SHP77 treated with DMSO at 0.1 percent for 48 hours (cell line): Measurements from ENCODE around the gene TLCD1.
"Not testable (repeated sequence)": the region's sequence is repeated elsewhere in the genome, so short reads cannot be mapped to it uniquely, and the experiment has no call there.

Experiments used
- DNase-seq: peaks from one replicate; lab custom pipeline; 2025; lab: John Stamatoyannopoulos, UW

The TLCD1 gene

DNA sequence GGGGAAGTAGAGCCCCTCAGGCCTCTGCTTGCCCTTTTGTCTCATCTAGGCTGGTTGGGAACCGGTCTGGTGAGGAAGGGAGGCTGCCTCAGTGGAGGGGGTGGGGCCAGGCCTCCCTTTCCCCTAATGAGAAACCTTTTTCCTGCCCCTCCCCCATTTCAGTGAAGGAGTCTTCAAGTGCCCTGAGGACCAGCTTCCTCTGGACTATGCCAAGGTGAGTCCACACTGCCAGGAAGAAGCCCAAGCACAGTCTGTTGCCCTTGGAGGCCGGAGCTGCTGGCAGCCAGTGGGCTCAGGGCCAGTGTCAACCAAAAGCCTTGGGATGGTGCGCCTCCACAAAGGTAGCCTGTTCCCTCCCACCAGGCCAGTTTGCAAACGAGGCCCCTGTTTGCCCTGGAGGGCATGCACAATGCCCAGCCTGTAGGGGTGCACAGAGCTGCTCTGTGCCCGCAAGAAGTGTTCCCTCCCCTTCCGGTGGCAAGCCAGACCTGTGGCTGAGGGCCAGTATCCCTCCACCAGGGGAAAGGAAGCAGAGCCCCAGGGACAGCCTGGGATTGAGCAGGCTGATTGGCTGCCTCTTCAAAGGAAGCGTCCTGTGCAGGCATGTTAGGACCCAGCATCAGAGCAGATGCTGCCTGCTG lies 21.1 kb upstream of the TLCD1 start:
- peak; percentile 31 for DNase-seq

DNA sequence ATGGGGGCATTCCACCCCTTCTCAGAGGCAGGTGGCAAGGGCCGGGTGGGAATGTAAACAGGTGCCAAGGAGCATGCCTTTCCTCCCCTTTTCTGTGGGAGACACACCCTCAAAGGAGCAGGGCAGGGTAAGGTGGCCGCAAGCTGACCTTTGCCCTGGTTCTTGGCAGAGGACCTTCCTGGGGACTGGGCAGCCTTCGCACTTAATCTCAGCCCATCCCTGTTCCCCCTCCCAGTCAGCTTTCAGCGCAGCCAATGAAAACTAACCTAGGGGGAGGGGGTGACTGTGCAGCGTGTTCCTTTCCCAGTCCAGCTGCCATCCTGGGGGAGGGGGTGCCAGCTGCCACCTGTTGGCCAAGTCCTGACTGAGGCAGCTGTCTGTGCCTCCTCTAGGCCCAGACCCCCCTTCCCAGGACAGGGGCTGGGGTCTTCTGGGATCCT lies 20.6 kb upstream of the TLCD1 start:
- DNase-seq = peak; percentile 76

DNA sequence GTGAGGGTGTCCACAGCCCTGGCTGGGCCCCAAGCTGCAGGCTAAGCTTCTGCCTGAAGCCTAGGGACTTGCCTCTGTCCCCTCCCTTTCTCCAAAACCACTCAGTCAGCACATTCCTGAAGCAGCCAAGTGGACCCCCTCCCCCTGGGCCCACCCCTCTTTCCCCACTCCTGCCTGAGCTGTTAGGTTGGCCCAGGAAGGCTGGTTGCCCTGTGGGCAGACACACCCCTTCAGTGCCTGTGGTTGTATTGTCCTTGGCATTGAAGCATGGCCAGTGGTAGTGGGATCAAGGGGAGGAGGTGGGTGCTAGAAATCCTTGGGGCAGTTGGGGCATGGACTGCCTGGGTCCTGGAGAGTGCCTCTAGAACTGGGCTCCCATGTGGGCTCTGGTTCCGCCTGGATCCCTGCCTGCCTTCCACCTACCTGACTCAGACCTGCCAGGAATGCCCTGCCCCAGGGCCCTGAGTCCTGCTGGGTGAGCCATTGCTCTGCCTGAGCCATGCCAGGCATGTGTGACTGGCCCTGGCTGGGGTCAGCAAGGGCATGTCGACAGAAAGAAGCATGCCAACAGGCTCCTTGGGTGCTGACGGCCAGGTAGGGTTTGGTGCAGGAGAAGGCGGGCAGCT lies 19.9 kb upstream of the TLCD1 start:
- no peak for DNase-seq

DNA sequence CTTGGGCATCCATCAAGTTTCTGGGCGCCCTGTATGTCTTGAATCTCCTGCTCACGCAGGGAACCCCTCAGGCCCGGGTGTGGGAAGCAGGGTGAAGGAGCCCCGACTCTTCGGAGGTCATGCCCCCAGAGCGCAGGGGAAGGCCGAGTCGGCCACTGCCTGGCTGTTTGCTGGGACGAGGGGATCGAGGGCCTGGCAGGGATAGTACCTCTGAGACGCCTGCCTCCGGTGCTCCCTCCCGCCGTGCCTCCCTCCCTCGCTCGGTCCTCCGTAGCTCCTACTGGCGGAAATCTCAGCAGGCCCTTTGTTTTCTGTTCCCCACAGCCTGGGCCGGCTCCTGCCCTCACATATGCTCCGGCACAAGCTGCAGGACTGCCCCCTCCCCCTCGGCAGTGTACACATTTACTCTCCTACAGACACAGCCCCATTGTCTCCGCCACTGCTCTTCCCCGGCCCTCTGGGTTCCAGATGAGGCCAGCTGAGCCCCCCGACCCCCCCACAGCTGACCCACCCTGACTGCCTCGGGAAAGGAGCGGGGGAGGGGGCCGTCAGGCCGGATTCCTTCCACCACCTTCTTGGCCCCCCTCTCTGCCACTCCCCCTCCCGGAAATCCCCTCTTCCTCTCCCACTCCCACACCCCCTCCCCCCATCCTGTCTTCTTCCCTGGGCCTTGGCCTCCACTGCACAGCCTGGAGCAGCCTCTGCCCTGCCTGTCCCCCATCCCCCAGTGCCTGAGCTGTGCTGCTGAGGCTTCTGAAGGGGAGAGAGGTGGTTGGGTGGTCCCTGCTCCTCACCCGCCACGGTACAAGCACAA lies 19.1 kb upstream of the TLCD1 start:
- peak; percentile 14 for DNase-seq

DNA sequence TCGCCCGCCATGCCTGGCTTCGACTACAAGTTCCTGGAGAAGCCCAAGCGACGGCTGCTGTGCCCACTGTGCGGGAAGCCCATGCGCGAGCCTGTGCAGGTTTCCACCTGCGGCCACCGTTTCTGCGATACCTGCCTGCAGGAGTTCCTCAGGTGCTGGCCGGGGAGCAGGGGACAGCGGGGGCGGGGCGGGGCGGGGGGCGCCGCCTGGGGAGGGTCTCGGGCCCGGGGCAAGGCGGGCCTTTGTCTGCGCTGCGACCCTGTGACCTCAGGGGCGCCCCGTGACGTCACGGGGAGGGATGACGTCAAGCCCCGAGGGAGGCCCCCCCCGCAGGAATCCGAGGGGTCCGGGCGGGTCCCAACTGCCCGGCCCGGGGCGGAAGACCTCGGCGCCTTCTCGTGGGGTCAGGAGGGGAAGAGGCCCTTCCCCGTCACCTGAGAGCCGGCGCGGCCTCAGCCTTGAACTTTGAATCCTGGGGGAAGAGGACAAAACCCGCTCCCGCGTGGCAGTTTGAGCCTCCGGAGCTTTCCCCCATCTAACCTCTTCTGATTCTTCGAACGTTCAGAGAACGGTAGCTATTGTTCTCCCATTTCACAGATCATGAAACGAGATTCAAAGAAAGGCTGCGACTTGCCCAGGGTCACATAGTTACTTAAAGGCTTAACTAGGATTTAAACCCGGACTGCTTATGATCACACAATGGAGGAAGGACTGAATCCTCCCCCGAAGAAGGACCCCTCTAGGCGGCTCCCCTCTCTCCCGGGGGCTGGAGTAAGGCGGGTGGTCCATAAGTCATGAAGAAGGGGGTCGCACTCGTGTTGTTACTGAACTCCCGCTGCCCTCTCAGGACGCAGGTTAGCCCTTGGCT lies 18.3 kb upstream of the TLCD1 start:
- DNase-seq = no peak

DNA sequence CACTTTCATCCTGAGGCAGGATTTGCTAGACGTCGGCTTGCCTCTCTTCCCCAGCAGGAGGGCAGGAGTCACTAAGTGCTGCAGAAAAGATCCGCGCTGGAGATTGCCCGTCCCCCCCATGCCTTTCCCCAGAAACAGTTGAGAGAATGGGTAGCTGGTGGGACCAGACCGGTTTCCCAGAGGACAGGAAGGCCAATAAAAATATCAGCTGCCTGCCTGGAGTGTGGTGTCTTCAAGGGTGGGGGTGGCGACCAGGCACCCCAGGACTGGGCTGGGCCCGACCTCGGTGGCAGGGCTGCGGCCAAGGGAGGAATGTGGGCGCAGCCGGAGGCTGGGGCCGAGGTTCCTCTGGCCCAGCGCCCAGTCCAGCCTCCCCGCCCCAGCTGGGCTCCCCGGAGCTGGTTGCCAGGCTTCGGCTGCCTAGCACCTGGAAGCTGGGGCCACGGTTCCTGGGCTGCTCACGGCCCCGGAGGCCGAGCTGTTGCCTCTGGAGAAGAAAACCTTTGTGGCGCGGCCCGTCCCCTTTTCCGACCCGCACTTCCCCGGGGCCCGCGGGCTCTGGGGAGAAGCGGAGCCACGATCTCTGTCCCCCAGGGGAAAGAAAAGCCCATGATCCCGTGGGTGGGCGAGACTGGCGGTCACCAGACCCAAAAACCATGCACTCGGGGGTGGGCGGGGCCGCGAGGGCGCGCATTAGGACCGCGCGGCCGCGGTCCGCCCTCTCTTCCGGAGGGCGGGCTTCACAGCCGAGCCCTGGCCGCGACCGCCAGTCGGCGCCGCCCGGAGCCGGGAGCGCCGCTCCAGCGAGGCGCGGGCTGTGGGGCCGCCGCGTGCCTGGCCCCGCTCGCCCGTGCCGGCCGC lies 17.4 kb upstream of the TLCD1 start, which contains the start of gene TRAF4:
Gene TRAF4 (plus strand): TSS at position 769 of the 861 bp plus-strand sequence. CDS start 102 bp downstream, outside the sequence.
- peak; percentile 57 for DNase-seq

DNA sequence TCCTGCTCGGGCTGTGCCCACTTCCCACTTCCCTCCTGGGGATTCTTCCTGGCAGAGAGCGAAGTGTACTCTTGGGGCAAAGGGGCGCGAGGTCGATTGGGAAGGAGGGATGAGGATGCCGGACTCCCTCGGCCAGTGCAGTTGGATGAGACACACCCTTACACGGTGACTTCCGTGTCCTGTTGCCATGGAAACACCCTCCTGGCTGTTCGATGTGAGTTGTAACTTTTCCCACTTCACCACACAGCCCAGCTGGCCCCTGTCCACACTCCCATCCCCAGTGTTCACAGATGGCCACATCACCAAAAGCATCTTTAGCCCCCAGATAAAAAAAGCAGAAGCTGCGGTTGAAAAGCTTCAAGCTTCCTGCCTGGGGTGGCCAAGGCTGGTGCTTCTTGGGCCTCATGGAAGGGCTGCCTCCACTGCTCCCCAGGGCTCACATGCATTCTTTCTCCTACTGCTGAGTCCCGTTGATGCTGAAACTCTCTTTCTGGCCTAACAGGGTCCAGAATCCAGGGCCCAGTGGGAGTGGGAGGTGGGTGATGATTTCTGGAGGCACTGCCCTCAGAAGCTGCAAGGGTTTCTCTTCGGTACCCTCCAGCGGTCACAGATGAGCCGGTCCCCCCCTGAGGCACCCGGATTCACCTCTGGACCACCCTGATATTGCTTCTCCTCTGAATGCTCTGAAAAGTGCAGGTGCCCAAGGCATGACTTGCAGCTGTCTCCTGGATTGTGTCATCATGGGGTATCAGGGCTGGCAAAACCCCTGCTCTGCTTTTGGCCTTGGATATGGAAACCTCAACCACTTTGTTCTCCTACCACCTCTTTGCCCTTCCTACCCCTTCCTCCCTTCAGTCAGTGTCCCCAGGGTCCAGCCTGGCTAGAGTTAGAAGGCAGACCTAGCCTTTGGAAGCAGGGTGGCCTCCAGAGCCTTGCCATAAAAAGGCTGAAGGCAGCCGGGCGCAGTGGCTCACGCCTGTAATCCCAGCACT lies 15.6 kb upstream of the TLCD1 start:
- no peak for DNase-seq

DNA sequence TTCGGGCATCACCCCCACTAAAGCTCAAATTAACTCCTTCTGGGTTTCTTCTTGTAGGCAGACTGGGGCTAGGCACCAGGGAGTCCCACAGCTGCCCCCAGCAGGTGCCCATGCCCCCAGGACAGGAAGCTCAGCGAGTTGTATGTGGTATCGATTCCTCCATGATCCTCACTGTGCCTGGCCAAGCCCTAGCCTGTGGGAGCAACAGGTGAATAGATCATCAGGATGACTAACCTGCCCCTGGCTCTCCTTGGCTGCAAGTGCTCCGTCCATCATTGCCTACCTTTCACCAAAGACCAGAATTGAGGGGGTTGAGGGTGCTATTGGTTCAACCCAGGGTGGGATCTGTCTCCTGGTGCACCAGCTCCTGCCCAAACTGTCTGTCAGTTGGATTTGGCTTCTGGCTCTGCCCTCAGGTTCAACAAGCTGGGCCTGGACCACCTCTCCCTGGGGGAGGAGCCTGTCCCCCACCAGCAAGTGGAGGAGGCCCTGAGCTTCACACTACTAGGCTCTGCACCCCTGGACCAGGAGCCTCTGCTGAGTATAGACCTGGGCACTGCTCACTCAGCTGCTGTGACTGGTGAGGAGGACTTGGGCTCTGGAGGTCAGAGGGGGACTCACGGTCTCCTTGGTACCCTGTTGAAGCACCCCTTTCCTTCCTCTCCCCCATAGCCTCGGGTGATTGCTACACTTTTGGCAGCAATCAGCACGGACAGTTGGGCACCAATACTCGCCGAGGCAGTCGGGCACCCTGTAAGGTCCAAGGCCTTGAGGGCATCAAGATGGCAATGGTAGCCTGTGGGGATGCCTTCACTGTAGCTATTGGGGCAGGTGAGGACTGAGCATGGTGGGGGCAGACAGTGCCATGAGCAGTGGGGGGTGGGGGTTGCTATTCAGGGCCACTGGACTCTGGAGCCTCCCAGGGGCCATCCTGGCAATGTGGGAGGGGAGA lies 14.6 kb upstream of the TLCD1 start:
- no peak for DNase-seq

DNA sequence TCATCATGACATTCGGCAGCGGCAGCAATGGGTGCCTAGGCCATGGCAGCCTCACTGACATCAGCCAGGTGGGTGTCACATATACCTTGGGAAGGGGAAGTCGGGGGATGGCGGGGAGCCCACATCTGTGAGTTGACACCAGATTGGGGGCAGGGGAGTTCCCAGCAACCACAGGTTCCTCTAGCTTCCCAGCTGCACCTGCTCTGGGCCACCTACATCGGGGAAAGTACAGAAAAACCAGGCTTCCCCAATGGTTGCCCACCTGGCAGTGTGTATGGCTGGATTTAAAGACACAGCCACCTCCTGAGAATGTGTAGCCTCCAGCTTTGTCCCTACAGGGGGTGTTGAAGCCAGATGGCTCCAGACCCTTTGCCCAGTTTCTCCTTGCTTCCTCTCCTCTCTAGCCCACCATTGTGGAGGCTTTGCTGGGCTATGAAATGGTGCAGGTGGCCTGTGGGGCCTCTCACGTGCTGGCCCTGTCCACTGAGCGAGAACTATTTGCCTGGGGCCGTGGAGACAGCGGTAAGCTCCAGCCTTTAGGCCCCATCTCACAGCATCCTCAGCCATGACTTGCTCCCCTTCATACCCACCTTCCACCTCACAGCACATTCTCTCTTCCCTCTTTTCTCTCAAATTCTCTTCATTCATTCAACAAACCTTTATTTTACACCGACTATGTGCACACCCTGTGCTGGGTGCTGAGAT lies 12.8 kb upstream of the TLCD1 start:
- no peak for DNase-seq

DNA sequence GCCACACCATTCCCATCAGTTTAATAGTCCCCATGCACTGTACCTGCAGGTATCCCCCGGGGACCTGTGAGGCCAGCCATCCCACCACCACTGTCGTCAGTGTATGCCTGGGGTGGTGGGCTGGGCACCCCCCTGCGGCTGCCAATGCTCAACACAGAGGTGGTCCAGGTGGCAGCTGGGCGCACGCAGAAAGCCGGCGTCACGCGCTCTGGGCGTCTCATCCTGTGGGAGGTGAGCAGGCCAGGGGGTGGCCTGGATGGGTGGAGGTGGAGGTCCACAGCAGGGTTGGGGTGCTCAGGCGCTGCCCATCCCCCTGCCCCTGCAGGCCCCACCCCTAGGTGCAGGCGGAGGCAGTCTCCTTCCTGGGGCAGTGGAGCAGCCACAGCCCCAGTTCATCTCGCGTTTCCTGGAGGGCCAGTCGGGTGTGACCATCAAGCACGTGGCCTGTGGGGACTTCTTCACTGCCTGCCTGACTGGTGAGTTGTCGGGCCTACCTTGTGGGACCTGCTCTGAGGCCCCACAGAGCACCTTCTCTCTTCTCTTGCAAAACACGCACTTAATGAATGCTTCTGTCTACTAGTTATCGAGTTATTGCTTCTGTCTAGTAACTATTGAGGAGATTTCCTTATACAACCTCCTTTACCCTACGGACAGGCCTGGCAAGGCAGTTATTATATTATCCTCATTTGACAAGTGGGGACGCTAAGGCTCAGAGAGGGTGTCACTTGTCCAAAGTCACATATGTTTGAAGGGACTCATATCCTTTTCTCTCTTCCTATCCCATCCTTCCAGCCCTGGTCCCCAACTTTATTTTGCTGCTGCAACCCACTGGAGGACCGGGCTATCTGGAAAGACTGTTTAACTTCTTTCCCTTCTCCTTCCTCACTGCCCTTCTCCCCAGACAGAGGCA lies 12.0 kb upstream of the TLCD1 start:
- DNase-seq = no peak

DNA sequence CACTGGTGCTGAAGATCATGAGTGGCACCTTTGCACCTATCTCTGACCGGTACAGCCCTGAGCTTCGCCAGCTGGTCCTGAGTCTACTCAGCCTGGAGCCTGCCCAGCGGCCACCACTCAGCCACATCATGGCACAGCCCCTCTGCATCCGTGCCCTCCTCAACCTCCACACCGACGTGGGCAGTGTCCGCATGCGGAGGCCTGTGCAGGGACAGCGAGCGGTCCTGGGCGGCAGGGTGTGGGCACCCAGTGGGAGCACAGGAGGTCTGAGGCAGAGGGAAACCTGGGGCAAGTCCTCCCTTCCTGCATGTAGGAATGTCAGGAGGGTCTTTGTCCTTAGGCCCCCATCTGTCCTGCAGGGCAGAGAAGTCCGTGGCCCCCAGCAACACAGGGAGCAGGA lies 11.3 kb upstream of the TLCD1 start:
- DNase-seq = no peak

DNA sequence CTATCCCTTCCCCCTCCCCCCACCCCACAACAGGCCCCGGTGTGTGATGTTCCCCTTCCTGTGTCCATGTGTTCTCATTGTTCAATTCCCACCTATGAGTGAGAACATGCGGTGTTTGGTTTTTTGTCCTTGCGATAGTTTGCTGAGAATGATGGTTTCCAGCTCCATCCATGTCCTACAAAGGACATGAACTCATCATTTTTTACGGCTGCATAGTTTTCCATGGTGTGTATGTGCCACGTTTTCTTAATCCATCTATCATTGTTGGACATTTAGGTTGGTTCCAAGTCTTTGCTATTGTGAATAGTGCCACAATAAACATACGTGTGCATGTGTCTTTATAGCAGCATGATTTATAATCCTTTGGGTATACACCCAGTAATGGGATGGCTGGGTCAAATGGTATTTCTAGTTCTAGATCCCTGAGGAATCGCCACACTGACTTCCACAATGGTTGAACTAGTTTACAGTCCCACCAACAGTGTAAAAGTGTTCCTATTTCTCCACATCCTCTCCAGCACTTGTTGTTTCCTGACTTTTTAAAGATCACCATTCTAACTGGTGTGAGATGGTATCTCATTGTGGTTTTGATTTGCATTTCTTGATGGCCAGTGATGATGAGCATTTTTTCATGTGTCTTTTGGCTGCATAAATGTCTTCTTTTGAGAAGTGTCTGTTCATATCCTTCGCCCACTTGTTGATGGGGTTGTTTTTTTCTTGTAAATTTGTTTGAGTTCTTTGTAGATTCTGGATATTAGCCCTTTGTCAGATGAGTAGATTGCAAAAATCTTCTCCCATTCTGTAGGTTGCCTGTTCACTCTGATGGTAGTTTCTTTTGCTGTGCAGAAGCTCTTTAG lies 10.1 kb upstream of the TLCD1 start:
- not testable (repeated sequence) for DNase-seq

DNA sequence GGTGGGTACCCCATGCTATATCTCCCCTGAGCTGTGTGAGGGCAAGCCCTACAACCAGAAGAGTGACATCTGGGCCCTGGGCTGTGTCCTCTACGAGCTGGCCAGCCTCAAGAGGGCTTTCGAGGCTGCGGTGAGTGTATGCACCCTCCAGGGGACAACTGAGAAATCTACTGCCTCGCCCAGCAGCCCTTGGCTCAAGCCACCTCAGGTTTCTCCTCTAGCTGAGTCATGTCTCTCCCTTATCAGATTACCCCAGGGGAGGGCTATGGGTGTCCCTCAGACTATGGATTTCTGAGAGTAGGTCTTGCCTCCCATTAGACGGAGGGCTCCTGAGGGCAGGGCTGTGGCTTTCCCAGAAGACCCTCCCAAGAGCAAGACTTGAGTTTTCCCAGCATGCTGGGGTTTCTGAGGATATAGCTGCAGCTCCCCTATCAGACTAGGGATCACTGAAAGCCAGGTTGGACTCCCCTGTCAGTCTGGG lies 9.2 kb upstream of the TLCD1 start:
- DNase-seq = no peak

DNA sequence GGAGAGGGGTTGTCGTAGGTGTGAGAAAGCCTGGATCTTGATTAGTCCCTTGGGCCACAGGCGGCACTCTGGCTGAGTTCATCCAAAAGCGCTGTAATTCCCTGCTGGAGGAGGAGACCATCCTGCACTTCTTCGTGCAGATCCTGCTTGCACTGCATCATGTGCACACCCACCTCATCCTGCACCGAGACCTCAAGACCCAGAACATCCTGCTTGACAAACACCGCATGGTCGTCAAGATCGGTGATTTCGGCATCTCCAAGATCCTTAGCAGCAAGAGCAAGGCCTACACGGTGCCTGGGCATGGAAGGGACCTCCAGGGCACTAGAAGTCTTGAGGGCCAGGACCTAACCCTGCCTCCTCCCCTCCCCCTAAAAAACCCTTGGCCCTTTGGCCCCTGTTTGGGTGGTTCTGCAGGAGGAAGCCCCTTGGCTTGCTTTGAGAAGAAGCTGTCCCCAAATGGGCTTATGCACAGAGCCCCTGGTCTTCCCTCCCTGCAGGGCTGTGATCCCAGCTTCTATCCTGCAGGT lies 8.7 kb upstream of the TLCD1 start:
- DNase-seq = no peak

DNA sequence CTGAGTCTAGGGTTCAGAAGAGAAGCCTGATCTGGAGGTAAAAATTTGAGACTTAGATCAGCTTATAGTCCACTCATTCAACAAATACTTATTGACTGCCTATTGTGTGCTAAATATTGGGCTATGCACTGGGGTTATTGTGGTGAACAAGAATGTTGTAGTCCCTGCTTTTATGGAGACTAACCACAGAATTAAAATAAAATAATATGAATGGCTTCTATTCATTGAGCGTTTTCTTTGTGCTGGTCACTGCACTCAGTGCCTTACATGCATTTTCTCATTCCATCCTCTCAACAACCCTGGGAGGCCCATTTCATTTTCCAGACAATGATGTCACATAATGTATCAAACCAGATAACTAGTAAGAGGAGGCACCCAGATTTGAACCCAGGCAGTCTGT lies 7.3 kb upstream of the TLCD1 start:
- no peak for DNase-seq

DNA sequence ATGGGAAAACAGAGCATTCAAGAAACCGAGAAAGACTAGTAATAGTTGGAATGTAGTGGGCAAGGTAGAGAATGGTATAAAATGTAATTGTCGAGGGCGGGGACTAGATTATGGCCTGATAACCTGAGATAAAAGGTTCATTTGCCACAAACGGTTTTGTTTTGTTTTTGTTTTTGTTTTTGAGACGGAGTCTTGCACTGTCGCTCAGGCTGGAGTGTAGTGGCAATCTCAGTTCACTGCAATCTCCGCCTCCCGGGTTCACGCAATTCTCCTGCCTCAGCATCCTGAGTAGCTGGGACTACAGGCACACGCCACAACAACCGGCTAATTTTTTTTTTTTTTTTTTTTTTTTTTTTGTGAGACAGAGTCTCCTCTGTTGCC lies 3.9 kb upstream of the TLCD1 start:
- no peak for DNase-seq
